ENCODE results near the gene GSG1L. TPM values are rescaled to one million over a fixed set of nuclear protein-coding genes. Genes with fewer than 3 reads are reported as not detected.
A peak's percentile ranks its signal among the peaks of the same experiment; 100 is the strongest.

Gene GSG1L
- total RNA-seq, 1 donor from 2014 or later: 0.19 TPM

- ATAC-seq (no peak), DNase-seq (ENCODE audit: missing footprints) (no peak)
- intact Hi-C loops (cut with DNase I): no loop called here
Measured at GRCh38 chr16:27767081-27767480, 296.4 kb downstream of the GSG1L start.

GRCh38 chr16:27766236-27766925 lies 297.1 kb downstream of the GSG1L start:
- DNase-seq (ENCODE audit: missing footprints): no peak
- no peak for ATAC-seq
- intact Hi-C loops (cut with DNase I): loop anchor here (1.0 kb wide), 1 partner anchor 21 kb away; no protein-coding TSS in a partner anchor

GRCh38 chr16:27764869-27765675 lies 298.4 kb downstream of the GSG1L start:
- no peak for ATAC-seq
- intact Hi-C loops (cut with DNase I): no loop called here
- DNase-seq (ENCODE audit: missing footprints): no peak

GRCh38 chr16:27764427-27764826 lies 299.1 kb downstream of the GSG1L start:
- intact Hi-C loops (cut with DNase I): no loop called here

GRCh38 chr16:27762441-27762840 lies 301.1 kb downstream of the GSG1L start:
- ATAC-seq (no peak), DNase-seq (ENCODE audit: missing footprints) (no peak)
- intact Hi-C loops (cut with DNase I): no loop called here

More at GRCh38 chr16:27764427-27764826, 299.1 kb downstream of the GSG1L start:
- DNase-seq (ENCODE audit: missing footprints) (no peak), ATAC-seq (no peak)

GRCh38 chr16:27761816-27762215 lies 301.7 kb downstream of the GSG1L start:
- ATAC-seq: no peak
- intact Hi-C loops (cut with DNase I): no loop called here
- no peak for DNase-seq (ENCODE audit: missing footprints)

- intact Hi-C loops (cut with DNase I): no loop called here
- no peak for ATAC-seq
Measured at GRCh38 chr16:27760789-27761176, 302.7 kb downstream of the GSG1L start.

GRCh38 chr16:27759967-27760788 lies 303.3 kb downstream of the GSG1L start:
- ATAC-seq (no peak), DNase-seq (ENCODE audit: missing footprints) (no peak)
- intact Hi-C loops (cut with DNase I): no loop called here

More at GRCh38 chr16:27760789-27761176, 302.7 kb downstream of the GSG1L start:
- no peak for DNase-seq (ENCODE audit: missing footprints)

- intact Hi-C loops (cut with DNase I): no loop called here
- ATAC-seq (no peak), DNase-seq (ENCODE audit: missing footprints) (no peak)
Measured at GRCh38 chr16:27759301-27759871, 304.1 kb downstream of the GSG1L start.

- intact Hi-C loops (cut with DNase I): no loop called here
- DNase-seq (ENCODE audit: missing footprints) (no peak), ATAC-seq (no peak)
Measured at GRCh38 chr16:27758544-27758943, 305.0 kb downstream of the GSG1L start.

GRCh38 chr16:27756206-27756970 lies 307.1 kb downstream of the GSG1L start:
- intact Hi-C loops (cut with DNase I): no loop called here
- ATAC-seq: no peak

GRCh38 chr16:27754788-27755690 lies 308.5 kb downstream of the GSG1L start:
- intact Hi-C loops (cut with DNase I): no loop called here
- ATAC-seq: peak; percentile 35
- no peak for DNase-seq (ENCODE audit: missing footprints)

More at GRCh38 chr16:27756206-27756970, 307.1 kb downstream of the GSG1L start:
- no peak for DNase-seq (ENCODE audit: missing footprints)

GRCh38 chr16:27753563-27753962 lies 310.0 kb downstream of the GSG1L start:
- no peak for ATAC-seq
- intact Hi-C loops (cut with DNase I): no loop called here
- DNase-seq (ENCODE audit: missing footprints): no peak

GRCh38 chr16:27752241-27752640 lies 311.3 kb downstream of the GSG1L start:
- intact Hi-C loops (cut with DNase I): no loop called here
- ATAC-seq (no peak), DNase-seq (ENCODE audit: missing footprints) (no peak)

GRCh38 chr16:27751676-27752075 lies 311.8 kb downstream of the GSG1L start:
- no peak for DNase-seq (ENCODE audit: missing footprints)
- no peak for ATAC-seq
- intact Hi-C loops (cut with DNase I): no loop called here

GRCh38 chr16:27751233-27751632 lies 312.3 kb downstream of the GSG1L start:
- DNase-seq (ENCODE audit: missing footprints) (no peak), ATAC-seq (no peak)
- intact Hi-C loops (cut with DNase I): no loop called here

- ATAC-seq (no peak), DNase-seq (ENCODE audit: missing footprints) (no peak)
- intact Hi-C loops (cut with DNase I): no loop called here
Measured at GRCh38 chr16:27749946-27750345, 313.6 kb downstream of the GSG1L start.
